Activated CD4-positive, alpha-beta memory T cell treated with anti-CD3 and anti-CD28 coated beads for 36 hours (primary cell): ENCODE data around the gene ZNF853. TPM values are rescaled to one million over a fixed set of nuclear protein-coding genes. Genes with fewer than 3 reads are reported as not detected.
A peak's percentile ranks its signal among the peaks of the same experiment; 100 is the strongest.
"Not testable (repeated sequence)": the region's sequence is repeated elsewhere in the genome, so short reads cannot be mapped to it uniquely, and the experiment has no call there.

Source experiments
- CTCF ChIA-PET: fragments of 350-600 bp; sonication (Branson Sonifier 250); formaldehyde crosslinking; loops from one replicate; lab custom pipeline; 2021; ENCODE audit warnings: antibody characterized with exemption, inconsistent platforms; lab: Charles Lee
- POLR2A ChIA-PET: fragments of 350-600 bp; sonication (Branson Sonifier 250); formaldehyde crosslinking; loops from one replicate; lab custom pipeline; 2021; ENCODE audit warnings: antibody characterized with exemption; lab: Charles Lee
- DNase-seq: peaks from one replicate; pipeline ENCODE4 v3.0.0-alpha.2; 2020
- H3K27ac Mint-ChIP-seq: one replicate; pipeline ENCODE4 v1.8.0; 2021; ENCODE audit warnings: mixed read lengths
- H3K27me3 Mint-ChIP-seq: one replicate; pipeline ENCODE4 v1.8.0; 2021; ENCODE audit warnings: mixed read lengths
- H3K36me3 Mint-ChIP-seq: one replicate; pipeline ENCODE4 v1.8.0; 2021; ENCODE audit warnings: mixed read lengths
- H3K4me1 Mint-ChIP-seq: one replicate; pipeline ENCODE4 v1.8.0; 2021; ENCODE audit warnings: low read depth, mixed read lengths
- H3K4me3 Mint-ChIP-seq: one replicate; pipeline ENCODE4 v1.8.0; 2021; ENCODE audit warnings: mild to moderate bottlenecking, mixed read lengths
- H3K9me3 Mint-ChIP-seq: one replicate; pipeline ENCODE4 v1.8.0; 2021; ENCODE audit warnings: mixed read lengths
- intact Hi-C: fragments of 100-400 bp; cut with micrococcal nuclease; formaldehyde crosslinking; loops from one replicate; pipeline ENCODE4 v1.15.1; 2023
- total RNA-seq, 2 experiments: library from RNA; stranded (reverse); gene quantifications; one replicate each; pipeline ENCODE4 v1.2.3, GENCODE V29; 2021

The ZNF853 gene
- total RNA-seq: 1 to 10 TPM in 1 of 2 experiments, under 1 TPM in 1; 0.99 to 1.2 TPM

DNA sequence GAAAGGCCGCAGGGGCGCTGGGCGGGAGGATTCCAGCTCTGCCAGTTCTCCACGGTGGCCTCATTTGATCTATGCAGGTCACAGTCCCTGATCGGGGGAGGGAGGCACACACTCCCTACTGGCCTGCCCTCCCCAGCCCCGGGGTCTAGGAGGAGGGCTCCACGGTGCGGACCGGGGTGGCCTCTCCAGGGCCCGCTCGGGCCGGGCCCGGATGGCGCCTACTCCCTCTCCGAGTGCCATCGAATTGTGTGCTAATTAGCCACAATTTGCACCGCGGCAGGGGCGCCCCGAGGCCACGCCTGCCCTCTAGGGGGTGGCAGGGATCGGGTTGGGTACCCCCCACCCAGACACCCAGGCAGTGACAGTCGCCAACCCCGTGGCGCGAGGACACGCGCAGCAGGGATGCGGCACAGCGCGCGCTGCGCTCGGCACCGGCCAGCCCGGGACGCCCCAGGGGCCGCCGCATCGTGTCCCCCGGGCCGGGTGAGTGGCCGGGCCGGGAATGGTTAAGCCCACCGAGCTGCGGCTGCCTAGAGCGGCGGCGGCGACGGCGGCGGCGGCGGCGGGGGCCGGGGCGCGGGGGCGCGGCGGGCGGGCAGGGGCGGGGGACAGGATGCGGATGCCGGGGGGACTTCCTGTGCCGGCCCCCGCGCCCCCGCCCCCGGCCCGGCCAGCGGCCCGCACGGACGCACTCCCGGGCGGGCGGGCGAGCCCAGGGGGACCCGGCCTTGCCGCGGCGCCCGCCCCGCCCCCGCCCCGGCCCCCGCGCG is at the start of gene ZNF853:
Gene ZNF853 (plus strand): TSS at position 658 of the 770 bp plus-strand sequence. CDS start 565 bp downstream, outside the sequence.
- peaks cover 13% of the 10 kb centered on the region for H3K4me1 Mint-ChIP-seq
- H3K27ac Mint-ChIP-seq: no peak within 1 kb of the TSS
- peaks cover 15% of the 10 kb centered on the region for H3K27me3 Mint-ChIP-seq
- CTCF ChIA-PET: interaction anchor here (1.0 kb wide), 1 partner anchor 759 kb away, joined by 3 read pairs; no protein-coding TSS in a partner anchor
- no peaks in the 10 kb centered on the region for H3K9me3 Mint-ChIP-seq
- intact Hi-C loops: no loop called here
- POLR2A ChIA-PET: no interaction called here
- H3K4me3 Mint-ChIP-seq: peak within 1 kb of the TSS; percentile 50
- DNase-seq: no peak
- H3K36me3 Mint-ChIP-seq: no peaks in the 10 kb centered on the region

DNA sequence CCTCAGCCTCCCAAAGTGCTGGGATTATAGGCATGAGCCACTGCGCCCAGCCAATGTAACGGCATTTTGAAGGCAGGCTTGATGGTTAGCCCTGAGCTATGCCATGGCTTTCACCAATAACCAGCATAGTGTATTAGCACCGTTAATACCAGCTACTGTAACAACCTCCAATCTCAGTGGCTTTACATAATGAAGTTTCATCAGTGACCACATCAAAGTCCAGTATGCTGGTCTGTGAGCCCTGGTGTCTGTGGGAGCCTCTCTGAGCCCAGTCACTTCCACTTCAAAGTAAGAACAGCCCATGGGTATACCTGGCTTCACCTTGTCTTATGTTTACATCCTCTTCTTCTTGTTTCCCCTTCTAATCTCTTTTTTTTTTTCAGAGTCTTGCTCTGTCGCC is 49.8 kb upstream of the ZNF853 start:
- no peak overlapping the region for H3K4me3 Mint-ChIP-seq
- H3K27ac Mint-ChIP-seq: no peak overlapping the region
- ChIA-PET CTCF (interaction anchor here (2.0 kb wide), 1 partner anchor 38 kb away, joined by 4 read pairs; no protein-coding TSS in a partner anchor), POLR2A (no interaction called here)
- intact Hi-C loops: no loop called here
- H3K4me1 Mint-ChIP-seq: peaks cover 1% of the 10 kb centered on the region
- H3K36me3 Mint-ChIP-seq: no peaks in the 10 kb centered on the region
- H3K9me3 Mint-ChIP-seq: no peaks in the 10 kb centered on the region
- H3K27me3 Mint-ChIP-seq: peaks cover 2% of the 10 kb centered on the region
- DNase-seq: no peak

DNA sequence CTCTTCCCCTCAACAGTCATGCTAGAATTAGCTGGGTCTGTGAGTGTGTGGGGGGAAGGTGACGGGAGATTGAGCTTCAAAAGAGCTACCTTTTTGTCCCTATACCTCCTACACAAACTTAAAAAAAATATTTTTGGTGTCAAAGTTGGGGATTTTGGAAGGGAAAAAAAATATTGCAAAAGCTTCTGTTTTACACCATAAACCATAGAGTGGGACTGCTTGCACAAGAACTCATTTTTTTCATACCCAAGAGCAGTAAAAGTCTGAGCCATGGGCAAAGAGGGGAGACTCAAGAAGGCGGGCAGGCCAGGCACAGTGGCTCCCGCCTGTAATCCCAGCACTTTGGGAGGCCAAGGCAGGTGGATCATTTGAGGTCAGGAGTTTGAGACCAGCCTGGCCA is 47.5 kb upstream of the ZNF853 start:
- H3K9me3 Mint-ChIP-seq: no peaks in the 10 kb centered on the region
- intact Hi-C loops: no loop called here
- H3K27me3 Mint-ChIP-seq: peaks cover 2% of the 10 kb centered on the region
- no peak for DNase-seq
- H3K27ac Mint-ChIP-seq: no peak overlapping the region
- CTCF ChIA-PET: no interaction called here
- peaks cover 4% of the 10 kb centered on the region for H3K4me1 Mint-ChIP-seq
- H3K4me3 Mint-ChIP-seq: no peak overlapping the region
- no peaks in the 10 kb centered on the region for H3K36me3 Mint-ChIP-seq
- POLR2A ChIA-PET: no interaction called here

DNA sequence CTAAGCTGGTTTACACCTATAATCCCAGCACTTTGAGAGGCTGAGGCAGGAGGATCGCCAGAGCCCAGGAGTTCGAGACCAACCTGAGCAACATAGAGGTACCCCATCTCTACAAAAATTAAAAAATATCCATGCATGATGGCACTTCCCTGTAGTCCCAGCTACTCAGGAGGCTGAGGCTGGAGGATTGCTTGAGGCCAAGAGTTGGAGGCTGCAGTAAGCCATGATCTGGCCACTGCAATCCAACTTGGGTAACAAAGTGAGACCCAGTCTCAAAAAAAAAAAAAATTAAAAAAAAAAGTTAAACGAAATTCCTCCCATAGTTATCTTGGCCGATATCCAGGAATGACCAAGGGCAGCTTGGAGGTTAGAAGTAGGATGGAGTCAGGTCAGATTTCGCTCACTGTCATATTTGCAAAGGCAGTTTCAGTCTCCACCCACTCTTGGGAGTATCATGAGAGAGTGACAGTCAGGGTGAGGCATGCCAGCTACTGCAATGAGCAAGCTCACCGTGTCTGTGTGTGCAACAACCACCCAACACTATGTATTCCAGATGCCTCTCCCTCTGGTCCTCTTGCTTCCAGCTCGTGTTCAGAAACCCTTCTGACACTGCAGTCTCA is 44.1 kb upstream of the ZNF853 start:
- H3K27ac Mint-ChIP-seq: no peak overlapping the region
- ChIA-PET POLR2A (no interaction called here), CTCF (interaction anchor here (0.7 to 0.9 kb wide), 2 partner anchors 38 to 51 kb away, joined by 3 read pairs; no protein-coding TSS in a partner anchor)
- peak; percentile 42 for DNase-seq
- no peak overlapping the region for H3K4me3 Mint-ChIP-seq
- intact Hi-C loops: no loop called here
- H3K27me3 Mint-ChIP-seq: peaks cover 2% of the 10 kb centered on the region
- H3K4me1 Mint-ChIP-seq: peaks cover 6% of the 10 kb centered on the region
- H3K9me3 Mint-ChIP-seq: no peaks in the 10 kb centered on the region
- H3K36me3 Mint-ChIP-seq: no peaks in the 10 kb centered on the region

DNA sequence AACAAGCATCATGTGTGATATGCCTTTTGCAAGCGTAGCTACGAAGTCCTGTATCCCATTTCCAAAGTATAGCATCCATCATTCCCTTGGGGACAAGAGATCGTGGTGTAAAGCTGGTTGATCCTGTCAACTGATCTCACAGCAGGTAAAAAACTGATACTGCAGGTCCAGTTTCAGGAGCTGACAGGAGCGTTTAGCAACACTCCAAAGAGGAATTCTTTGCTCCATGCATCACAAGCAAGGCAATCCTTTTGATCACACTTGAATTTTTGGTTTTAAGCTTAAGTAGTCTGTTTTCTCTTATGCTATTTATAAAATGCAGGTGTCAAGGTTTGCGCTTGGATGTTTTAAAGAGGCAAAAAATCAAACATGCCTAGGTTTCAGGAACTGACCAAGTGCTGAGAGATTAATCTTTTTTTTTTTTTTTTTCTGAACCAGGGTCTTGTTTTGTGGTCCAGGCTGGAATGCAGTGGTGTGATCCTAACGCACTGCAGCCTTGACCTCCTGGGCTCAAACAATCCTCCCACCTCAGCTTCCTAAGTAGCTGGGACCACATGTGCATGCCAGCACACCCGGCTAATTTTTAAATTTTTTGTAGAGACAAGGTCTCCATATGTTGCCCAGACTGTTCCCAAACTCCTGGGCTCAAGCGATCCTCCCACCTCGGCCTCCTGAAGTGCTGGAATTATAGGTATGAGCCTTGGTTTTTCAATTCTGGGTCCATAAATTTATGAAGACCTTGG is 40.0 kb upstream of the ZNF853 start:
- Mint-ChIP-seq H3K27me3 (no peaks in the 10 kb centered on the region), H3K9me3 (no peaks in the 10 kb centered on the region), H3K27ac (no peak overlapping the region), H3K4me3 (peak overlapping the region; percentile 76), H3K36me3 (peaks cover 5% of the 10 kb centered on the region), H3K4me1 (peaks cover 18% of the 10 kb centered on the region)
- ChIA-PET POLR2A (no interaction called here), CTCF (interaction anchor here (0.8 to 4.8 kb wide), 9 partner anchors 12 to 60 kb away, joined by 3 to 33 read pairs (median 4); partner anchors contain the start of gene INTS15)
- intact Hi-C loops: no loop called here
- DNase-seq: no peak

DNA sequence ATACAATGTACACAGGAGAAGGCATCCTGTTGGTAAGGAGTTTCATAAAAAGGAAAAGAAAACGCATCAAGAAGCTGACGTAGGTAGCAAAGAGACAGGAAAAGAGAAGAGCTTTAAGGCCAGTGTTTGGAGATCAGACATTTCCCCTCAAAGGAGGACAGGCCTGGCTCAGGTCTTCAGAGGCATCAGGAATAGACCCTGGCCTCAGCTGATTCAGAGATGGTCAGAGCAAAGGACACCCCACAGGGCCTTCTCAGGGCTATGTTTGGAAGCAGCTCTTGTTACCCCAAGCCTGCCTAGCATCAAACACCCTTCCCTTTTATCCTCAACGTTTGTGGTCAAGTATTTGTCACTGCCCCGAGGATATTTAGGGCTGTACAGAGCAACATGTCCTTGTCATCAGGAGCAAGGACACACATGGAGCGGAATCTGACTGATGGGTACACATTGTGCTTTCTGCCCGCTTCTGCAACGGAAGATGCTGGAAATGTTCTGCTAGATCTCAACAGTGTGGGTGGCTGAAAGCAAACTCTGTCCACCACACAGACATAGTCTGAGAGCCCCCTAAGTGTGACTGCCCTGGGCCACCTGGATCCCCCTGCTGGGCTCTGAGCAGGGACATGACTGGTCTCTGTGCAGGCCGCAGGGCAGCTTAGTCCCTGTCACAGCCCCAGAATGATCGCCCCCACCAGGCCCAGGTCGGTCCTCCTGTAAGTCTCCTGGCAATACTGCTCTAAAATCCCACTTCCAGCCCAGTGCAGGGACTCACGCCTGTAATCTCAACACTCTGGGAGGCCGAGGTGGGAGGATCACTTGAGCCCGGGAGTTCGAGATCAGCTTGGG is 39.2 kb upstream of the ZNF853 start:
- H3K27ac Mint-ChIP-seq: peak overlapping the region; percentile 33

DNA sequence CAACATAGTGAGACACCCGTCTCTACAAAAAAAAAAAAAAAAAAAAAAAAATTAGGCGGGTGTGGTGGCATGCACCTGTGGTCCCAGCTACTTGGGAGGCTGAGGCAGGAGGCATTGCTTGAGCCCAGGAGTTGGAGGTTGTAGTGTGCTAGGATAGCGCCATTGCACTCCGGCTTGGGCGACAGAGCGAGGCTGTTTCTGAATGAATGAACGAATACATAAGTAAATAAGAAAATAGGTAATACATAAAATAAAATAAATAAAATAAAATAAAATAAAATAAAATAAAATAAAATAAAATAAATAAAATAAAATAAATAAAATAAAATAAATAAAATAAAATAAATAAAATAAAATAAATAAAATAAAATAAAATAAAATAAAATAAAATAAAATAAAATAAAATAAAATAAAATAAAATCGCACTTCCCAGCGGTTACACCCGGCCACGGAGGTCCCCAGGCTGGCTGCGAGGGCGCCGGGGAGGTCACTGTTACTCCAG is 38.5 kb upstream of the ZNF853 start:
- peak; percentile 30 for DNase-seq
- Mint-ChIP-seq H3K4me1 (peaks cover 16% of the 10 kb centered on the region), H3K36me3 (peaks cover 16% of the 10 kb centered on the region), H3K27ac (peak overlapping the region; percentile 71), H3K4me3 (peak overlapping the region; percentile 84)
- POLR2A ChIA-PET, H3K27me3 Mint-ChIP-seq, H3K9me3 Mint-ChIP-seq: not testable (repeated sequence)
- intact Hi-C loops: loop anchor here (1.0 kb wide), 1 partner anchor 13 kb away; the partner anchor contains the start of gene INTS15
- CTCF ChIA-PET: interaction anchor here (0.8 to 3.2 kb wide), 5 partner anchors 11 to 720 kb away, joined by 3 to 24 read pairs (median 6); partner anchors contain the start of gene INTS15

More for the DNA sequence above, 39.2 kb upstream of the ZNF853 start:
- CTCF ChIA-PET: interaction anchor here (0.8 to 4.8 kb wide), 8 partner anchors 12 to 720 kb away, joined by 3 to 33 read pairs (median 4); partner anchors contain the start of gene INTS15
- Mint-ChIP-seq H3K4me3 (peak overlapping the region; percentile 76), H3K27me3 (no peaks in the 10 kb centered on the region), H3K36me3 (peaks cover 10% of the 10 kb centered on the region), H3K9me3 (no peaks in the 10 kb centered on the region), H3K4me1 (peaks cover 18% of the 10 kb centered on the region)
- POLR2A ChIA-PET: no interaction called here
- intact Hi-C loops: no loop called here
- peak; percentile 24 for DNase-seq

DNA sequence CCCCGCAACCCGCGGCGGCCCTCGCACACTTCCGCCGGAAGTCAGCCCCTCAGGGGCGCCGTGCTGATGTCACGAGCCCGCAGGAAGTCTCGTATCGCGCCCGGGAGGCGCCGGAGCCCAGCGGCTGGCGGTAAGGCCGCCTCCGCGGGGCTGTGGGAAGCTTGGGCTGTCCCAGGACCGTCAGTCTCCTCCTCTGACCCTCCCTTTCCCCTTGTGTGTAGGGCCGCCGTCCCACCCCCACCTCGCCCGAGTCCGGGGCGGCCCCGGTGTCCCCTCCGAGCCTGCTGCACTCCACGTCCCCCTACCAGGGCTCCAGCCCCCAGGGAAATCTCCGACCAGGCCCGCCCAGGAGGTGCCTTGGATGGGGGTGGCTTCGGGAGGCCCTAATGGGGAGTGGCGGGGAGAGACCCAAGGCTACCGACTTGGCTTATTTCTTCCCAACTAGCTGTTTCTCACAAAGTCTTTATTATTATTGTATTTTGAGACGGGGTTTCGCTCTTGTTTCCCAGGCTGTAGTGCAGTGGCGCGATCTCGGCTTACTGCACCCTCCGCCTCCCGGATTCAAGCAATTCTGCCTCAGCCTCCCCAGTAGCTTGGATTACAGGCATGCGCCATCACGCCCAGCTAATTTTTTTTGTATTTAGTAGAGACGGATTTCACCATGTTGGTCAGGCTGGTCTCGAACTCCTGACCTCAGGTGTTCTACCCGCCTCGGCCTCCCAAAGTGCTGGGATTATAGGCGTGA is 37.9 kb upstream of the ZNF853 start, which contains the start of gene ZDHHC4:
Gene ZDHHC4 (plus strand): TSS at position 86 of the 745 bp plus-strand sequence. CDS start 3,108 bp downstream, outside the sequence.
- Mint-ChIP-seq H3K27ac (peak within 1 kb of the TSS; percentile 85), H3K27me3 (no peaks in the 10 kb centered on the region), H3K36me3 (peaks cover 22% of the 10 kb centered on the region), H3K4me1 (peaks cover 16% of the 10 kb centered on the region), H3K4me3 (peak within 1 kb of the TSS; percentile 84), H3K9me3 (no peaks in the 10 kb centered on the region)
- CTCF ChIA-PET: interaction anchor here (1.6 to 3.2 kb wide), 4 partner anchors 11 to 62 kb away, joined by 4 to 24 read pairs (median 6); partner anchors contain the start of gene INTS15
- POLR2A ChIA-PET: interaction anchor here (0.6 to 1.8 kb wide), 3 partner anchors 12 to 151 kb away, joined by 3 to 5 read pairs (median 4); partner anchors contain the start of gene INTS15
- intact Hi-C loops: loop anchor here (1.0 kb wide), 1 partner anchor 13 kb away; the partner anchor contains the start of gene INTS15
- peak; percentile 93 for DNase-seq

DNA sequence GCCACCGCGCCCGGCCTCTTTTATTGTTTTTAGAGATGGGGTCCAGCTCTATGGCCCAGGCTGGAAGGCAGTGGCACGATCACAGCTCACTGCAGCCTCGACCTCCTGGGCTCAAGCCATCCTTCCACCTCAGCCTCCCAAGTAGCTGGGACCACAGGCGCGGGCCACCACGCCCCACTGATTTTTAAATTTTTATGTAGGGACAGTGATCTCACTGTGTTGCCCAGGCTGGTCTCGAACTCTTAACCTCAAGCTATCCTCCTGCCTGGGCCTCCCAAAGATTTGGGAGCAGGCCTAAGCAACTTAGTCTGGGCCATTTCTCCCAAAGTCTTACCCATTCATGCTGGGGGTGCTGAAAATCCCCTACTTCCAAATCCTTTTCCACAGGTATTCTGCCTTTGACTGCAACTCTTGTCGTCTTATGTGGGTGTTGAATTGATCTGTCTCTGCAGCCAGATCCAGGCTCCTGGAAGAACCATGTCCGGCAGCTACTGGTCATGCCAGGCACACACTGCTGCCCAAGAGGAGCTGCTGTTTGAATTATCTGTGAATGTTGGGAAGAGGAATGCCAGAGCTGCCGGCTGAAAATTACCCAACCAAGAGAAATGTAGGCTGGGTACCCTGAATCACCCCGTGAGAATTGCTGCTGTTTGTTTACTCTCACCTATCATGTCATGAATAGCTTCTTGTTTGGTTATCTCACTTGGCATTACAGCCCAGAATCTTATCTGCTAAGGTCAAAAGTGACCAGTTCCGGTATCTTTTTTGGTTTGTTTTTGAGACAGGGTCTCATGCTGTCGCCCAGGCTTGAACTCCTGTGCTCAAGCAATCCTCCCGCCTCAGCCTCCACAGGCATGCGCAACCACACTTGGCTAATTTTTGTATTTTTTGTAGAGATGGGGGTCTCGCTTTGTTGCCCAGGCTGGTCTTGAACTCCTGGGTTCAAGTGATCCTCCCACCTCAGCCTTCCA is 37.0 kb upstream of the ZNF853 start:
- Mint-ChIP-seq H3K4me3 (peak overlapping the region; percentile 84), H3K27ac (peak overlapping the region; percentile 85), H3K36me3 (peaks cover 22% of the 10 kb centered on the region), H3K27me3 (no peaks in the 10 kb centered on the region), H3K9me3 (no peaks in the 10 kb centered on the region), H3K4me1 (peaks cover 16% of the 10 kb centered on the region)
- POLR2A ChIA-PET: interaction anchor here (0.9 to 1.8 kb wide), 2 partner anchors 12 to 56 kb away, joined by 4 to 5 read pairs; partner anchors contain the start of gene INTS15
- CTCF ChIA-PET: interaction anchor here (1.6 to 3.2 kb wide), 4 partner anchors 10 to 63 kb away, joined by 4 to 24 read pairs (median 6); partner anchors contain the start of gene INTS15
- intact Hi-C loops: no loop called here
- DNase-seq: no peak
